Activated CD8-positive, alpha-beta memory T cell treated with anti-CD3 and anti-CD28 coated beads, Interleukin-2, amount 50 U/mL, for 48 hours (primary cell): ENCODE data around the gene CSMD2.

ENCODE experiments used
- DNase-seq: peaks from one replicate; pipeline ENCODE4 v3.0.0-alpha.2; 2020

CSMD2 gene

DNA sequence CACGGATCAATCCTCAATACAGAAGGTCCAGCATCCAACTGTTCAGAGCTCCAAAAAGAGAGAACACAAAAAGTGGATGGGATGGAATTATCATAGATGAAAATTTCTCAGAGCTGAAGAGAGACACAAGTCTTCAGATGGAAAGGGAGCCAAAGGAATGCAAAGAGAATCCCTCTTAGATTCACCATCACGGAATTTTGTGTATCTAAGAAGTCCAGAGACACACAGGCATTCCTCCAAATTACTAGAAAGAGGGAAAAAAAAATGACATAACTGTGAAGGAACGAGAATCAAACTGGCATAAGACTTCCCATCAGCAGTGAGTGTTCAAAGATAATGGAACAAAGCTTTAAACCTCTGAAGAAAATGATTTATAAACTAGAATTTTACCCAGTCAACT is 591.4 kb downstream of the CSMD2 start:
- no peak for DNase-seq

DNA sequence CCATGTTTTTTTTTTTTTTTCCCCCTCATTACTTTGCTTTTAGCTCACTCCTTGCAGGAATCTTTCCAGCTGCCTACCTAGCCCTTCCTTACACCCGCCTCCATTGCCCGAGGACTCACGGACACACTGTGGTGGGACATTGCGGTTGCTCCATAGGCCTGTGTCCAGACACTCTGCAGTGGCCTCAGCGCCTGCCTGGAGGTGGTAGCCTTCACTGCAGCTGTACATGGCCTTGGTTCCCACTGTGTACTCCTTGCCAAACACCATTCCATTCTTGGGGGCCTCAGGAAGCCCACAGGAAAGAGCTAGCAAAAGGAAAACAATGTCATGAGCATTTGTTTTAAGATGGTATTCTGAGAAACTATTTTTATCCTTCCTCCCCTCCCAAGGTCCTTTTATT is 592.6 kb downstream of the CSMD2 start:
- DNase-seq = no peak

DNA sequence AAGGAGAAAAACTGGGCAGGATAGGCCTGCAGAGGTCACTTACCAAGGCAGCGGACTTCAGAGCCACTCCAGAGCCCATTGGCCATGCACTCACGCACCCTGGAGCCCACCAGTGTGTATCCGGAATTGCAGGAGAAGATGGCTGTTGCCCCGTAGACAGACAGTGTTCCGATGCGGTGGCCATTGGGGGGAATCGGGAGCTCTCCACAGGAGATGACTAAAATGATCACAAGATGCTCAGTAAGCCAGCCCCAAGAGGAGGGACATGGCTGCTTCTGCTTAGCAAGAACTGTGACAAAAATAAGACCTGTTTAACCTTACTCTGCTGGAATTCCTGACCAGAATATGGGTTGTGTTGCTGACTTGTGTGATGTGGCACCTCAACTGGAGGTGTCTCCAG is 595.7 kb downstream of the CSMD2 start:
- no peak for DNase-seq

DNA sequence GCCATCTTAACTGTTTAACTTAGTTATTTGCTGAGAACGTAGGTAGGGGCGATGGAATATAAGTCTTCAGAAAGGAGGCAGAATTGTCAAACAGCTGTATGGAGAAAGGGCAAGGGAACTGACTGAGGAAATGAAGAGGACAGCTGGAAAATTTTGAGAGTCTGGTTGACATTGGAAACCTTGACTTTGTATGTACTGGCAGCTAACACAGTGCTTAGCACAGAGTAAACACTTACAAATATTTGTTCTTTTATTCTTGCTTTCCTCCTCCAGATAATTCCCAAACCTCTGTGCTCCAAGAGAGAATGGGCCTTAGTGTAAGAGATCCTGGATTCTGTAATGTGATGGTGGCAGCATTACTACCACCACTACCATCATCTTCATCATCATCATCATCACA is 601.3 kb downstream of the CSMD2 start:
- DNase-seq = no peak

DNA sequence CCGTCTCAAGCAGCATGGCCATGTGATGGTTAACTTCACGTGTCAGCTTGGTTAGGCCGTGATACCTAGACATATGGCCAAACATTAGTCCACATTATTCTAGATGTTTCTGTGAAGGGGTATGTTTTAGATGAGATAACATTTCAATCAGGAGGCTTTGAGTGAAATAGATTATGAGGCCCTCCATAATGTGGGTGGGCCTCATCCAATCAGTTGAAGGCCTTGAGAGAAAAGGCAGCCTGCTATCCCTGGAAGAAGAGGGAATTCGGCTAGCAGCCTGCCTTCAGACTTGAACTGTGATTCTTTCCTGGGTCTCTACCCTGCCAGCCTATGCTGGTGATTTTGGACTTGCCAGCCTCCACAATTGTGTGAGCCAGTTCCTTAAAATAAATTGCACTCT is 602.5 kb downstream of the CSMD2 start:
- DNase-seq = no peak

DNA sequence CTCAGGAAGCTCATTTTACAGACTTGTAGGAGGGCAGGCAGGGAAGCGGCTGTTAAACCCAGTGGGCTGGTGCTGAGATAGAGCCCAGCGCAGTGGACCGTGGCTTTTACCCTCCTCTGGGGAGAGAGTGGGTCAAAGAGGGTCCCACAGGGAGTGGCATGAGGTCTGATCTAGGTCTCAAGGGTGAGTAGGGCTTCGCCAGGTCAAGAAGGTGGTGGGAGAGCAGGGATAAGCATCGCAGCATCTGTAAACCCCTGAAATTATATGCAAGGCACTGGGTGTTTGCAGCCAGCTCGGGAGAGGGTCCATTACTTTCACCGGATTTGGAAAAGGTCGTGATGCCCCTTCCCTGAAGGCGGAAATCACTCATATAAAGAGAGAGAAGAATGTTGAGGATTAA is 603.5 kb downstream of the CSMD2 start:
- DNase-seq = no peak

DNA sequence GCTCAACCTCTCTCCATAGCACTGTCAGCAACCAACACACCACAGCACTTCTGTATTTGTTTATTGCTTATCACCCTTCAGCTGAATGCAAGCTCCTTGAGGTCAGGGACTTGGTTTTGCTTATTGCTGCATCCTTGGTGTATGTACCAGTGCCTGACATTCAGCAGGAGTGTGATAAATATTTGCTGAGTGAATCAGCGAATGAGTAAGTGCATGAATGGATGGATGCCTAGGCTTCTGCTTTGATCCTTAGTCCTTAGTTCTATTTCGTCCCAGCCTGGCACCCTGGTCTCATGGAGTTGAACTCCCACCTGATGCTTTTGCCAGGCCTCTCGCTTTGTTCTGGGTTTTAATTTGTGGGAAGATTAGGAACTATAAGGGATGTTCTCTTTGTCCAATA is 604.4 kb downstream of the CSMD2 start:
- DNase-seq = no peak

DNA sequence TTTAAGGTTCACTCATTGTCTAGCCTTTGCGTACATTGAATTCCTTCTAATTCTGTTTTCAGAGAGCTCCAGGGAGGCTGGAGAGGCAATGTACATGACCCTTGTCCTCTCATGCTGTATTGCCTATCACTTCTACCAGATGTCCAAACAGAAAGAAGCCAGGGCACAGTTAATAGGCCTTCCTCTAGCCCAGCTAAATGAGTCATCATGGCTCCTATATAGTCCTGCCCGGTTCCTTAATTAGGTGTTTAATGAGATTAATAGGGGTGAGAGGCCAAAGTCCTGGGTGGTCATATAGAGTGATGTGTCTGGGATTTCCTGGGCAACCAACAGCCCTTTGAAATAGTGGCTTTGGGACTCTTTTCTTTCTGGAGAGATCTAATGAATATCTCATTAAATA is 616.3 kb downstream of the CSMD2 start:
- DNase-seq = no peak

DNA sequence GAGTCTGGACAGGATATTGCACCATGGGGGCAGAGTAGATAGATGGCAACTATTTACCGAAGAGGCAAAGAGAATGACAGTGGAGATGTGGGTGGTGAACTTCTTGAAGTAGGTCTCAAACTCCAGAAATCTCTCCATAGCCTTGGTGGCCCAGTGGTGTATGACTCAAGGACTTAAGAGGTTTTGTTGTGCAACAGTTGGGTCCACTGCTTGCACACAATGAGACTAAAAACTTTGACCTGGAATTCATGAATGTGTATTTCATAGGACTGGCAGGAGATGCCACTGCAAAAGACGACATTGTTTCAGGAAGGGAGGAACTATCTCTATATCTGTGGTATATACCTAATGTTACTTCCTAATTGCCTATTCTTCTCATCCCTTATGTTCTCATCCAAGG is 616.7 kb downstream of the CSMD2 start:
- no peak for DNase-seq

DNA sequence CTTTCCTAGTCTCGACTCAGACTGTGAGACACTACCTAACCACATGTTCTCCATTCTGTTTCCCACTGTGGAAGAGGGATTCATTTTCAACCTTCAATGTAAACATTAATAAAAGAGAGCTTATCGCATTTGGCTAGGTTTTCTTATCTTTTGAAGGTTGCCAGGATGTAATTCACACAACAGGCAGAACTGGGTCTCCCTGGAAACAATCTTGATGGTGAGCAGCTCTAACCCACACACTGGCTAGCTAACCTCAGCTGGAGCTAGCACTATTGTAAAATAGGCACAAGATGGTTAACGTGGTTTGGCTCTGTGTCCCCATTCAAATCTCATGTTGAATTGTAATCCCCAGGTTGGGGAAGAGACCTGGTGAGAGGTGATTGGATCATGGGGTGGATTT is 617.5 kb downstream of the CSMD2 start:
- DNase-seq = no peak

DNA sequence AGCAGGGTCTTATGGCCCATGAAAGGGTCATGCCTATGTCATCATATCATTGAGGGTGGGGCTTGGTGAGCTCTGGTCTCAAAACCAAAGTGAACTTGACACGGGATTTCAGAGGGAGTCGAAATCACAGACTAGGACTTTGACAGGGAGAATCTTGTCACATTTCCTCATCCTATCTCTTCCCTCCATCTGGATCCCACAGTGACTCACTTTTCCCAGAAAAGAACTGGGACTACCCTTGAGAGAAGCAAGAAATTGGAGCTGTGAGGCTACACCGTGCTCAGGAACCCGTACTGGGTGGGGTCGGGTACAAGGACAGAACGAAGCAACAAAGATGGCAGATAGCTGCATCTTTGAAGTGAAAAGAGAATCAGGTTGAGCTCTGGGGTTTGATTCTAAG is 623.1 kb downstream of the CSMD2 start:
- DNase-seq = no peak

DNA sequence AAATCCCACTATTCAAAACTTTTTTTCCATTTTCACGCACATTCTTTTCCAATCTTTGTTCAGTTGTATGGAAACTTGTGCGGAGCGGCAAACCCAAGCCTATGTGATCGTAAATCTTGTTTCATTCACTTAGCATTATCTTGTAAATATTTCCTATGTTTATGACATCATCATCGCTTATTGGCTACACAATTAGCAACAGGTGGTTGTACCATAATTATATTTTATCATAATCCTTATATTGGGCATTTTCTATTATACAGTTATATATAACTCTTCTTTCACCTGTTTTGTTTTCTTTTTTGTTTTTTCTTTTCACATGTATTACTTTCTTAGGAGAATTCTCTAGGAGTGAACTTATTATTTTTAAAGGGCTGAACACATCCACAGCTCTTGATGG is 627.1 kb downstream of the CSMD2 start:
- DNase-seq = no peak

DNA sequence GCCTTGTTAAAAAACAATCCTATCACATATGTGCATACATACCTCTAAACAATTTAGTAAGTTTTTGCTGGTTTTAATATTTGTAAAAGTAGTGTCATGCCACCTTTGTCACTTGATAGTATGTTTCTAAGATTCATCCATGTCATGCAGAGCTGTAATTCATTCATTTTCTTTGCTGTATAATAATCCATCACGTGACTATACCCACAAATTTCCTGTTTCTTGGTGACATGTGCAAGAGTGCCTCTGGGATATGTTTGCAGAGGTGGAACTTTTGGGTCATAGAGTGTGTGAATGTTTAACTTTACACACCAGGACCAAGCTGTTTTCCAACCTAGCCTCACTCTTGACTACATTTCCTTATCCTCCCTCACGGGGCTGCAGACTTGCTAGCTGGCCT is 629.7 kb downstream of the CSMD2 start:
- DNase-seq = no peak

DNA sequence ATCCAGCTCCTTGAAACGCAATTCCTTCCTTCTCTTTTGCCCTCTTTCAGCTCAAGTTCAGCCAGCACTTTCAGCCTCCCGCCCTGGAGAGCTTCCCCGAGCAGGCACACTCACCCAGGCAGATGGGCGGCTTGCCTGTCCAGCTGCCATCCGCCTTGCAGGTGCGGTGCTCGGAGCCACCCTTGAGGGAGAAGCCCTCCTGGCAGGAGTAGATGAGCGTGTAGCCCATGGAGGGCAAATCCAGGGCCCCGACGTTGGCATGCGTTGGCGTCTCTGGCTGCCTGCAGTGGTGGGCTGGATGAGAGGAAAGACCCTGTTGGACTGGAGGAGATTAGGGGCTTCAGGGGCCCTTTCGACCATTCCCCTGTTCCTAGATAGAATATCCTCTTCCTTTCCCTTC is 632.1 kb downstream of the CSMD2 start:
- no peak for DNase-seq

DNA sequence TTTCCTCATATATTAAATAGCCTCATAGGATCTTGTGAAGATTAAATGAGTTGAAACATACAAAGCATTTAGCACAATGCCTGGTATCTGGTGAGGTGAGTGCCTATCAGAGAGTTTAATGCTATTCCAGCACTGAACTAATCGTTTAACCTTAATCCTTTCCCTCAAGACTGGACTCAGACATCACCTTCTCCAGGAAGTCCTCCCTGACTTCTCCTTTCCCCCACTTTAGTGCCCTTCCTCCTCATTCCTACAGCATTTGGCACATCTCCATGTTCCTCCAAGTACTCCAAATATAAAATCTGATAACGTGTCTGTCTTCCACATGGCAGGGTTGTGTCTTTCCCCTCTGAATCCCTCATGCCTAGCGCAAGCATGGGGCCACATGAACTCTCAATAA is 632.8 kb downstream of the CSMD2 start:
- no peak for DNase-seq

DNA sequence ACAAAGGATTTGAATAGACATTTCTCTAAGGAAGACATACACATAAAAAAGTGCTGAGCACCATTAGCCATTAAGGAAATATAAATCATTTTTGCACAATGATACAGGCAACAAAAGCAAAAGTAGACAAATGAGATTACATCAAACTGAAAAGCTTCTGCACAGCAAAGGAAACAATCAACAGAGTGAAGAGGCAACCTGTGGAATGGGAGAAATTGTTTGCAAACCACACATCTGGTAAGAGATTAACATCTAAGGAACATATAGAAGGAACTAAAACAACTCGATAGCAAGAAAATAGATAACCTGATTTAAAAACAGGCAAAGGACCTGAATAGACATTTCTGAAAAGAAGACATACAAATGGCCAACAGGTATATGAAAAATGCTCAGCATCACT is 635.1 kb downstream of the CSMD2 start:
- no peak for DNase-seq

DNA sequence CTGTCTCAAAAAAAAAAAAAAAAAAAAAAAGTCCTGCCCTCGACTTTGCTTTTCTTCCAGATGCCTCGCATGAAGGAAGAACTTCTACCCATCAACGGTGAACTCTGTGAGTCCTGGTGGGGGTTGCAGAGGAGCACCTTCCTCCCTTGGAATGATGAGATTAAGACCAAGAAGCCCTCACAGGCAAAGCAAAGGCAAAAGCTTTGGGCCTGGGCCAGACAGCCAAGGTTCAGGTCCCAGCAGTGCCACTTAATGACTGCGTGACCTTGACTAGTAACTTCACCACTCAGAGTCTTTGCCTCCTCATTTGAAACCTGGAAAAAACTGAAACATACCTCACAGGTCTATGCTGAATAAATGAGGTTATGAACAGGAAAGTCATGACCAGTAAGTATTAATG is 637.1 kb downstream of the CSMD2 start:
- no peak for DNase-seq

DNA sequence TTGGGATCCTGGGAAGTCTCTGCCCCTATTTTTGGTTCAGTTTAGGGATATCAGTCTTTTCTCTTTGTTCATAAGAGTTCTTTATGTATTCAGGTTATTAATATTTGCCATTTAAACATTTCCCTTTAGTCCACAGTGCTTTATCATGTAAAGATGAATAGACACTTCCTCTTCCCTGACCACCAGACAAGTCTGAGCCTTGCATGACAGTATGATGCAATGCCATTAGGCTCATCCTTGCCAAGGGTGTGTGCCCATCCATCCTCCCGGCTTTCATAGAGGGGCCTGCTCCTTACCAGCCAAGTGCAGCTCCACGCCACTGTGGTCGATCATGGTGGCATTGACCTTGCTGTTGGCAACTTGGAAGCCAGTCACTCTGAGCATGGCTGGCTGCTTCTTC is 640.4 kb downstream of the CSMD2 start:
- no peak for DNase-seq

DNA sequence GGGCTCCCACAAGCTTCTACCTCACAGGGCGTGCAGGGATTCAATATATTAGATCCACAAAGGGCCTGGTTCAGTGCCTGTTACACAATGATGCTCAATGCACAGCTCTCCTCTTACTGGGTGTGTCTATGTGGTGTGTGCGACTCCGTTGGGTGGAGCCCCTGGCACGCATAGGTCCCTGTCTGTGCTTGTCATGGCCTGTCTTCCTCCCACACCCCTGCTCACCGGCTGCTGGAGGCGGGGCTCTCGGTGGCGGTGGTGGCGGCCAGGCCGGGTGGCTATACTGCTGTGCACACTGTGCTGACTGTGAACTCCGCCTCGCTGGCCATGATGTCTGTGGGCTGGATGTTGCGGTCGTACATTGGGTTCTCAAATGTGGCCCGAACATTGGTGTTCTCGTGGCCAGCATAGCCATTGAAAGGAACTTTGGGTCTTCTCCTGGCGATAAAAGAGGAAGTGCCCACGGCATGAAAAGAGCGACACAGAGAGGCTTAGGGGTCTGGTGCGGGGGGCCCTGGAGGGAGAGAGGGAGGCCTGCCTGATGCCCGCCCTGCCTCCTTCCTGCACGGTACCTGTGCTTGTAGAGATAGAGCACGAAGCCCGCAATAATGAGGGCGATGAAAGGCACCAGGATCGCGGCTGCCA is 645.7 kb downstream of the CSMD2 start:
- DNase-seq = no peak

DNA sequence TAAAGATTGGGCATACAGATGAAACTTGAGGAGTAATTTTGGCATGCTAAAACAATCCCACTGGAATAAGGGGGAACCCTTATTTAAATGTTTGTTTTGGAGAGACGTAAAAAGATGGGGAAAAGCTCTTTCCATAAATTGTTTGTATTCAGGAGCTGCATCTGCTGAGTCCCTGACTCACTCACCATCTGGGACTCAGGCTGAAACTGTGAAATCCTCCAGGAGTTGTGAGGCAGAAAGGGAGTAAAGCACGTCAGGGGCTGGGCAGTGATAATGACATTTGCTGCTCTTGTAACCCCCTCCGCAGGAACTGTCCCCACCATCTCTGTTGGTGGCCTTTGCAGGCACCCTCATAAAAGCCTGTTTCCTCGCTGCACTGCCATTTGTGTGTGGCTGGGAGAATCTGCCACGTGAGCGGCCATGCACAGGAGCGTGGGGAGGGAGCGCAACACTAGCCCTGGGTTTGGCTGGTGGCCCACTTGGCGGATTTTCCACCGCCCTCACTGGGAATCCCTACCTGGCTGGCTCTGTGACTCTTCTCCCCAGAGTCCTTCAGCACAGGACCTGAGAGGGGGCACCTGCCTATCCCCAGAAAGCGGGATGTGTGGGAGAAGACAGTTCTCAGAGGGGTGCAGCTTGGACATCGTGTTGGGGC is 647.3 kb downstream of the CSMD2 start:
- DNase-seq = no peak

DNA sequence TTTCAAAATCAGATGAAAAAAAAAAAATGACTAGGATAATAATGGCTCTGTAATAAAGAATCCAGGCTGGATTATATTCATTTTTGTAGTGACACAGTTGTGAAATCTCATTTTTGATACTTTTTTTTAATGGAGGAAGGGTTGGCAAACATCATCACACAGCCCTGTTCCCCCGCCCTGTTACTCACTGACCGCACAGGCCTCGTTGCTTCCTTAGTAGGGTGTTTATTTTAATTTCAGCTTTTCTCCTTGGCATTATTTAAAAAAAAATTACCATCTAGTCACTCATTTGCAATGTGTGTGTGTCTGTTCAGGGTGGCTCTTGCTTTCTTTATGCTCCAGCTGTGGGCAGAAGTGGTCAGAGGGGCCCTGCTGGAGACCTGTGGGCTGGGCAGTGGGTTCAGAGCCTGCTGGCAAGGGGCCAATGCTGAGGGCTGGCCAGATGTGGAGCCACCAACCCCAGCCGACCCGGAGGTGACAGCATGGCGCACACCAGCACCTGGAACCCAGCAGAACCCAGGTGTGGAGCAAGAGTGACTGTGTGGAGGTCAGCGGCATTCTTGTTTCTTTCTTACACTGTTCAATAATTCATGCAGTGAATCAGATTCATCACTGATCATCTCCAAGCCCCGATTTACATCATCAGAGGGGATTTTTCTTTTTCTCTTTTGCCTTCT is 648.0 kb downstream of the CSMD2 start:
- no peak for DNase-seq

DNA sequence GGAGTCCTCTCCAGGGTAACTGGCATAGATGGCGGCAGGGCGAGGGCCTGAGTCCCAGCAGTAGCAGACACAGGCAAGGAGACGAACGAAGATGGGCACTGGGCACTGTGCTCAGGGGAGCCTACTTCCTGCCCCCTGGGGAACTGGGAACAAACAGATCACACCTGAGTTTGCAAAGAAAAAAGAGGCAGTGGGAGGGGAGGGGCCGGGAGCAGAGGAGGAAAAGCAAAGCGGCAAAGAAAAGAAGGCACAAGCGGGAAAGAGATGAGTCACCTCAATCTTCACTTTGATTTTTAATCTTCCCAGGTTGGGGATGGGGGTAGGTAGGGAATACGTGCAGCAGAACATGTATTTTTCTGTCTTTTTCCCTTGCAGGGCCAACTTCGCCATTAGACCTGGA is 648.6 kb downstream of the CSMD2 start:
- no peak for DNase-seq

DNA sequence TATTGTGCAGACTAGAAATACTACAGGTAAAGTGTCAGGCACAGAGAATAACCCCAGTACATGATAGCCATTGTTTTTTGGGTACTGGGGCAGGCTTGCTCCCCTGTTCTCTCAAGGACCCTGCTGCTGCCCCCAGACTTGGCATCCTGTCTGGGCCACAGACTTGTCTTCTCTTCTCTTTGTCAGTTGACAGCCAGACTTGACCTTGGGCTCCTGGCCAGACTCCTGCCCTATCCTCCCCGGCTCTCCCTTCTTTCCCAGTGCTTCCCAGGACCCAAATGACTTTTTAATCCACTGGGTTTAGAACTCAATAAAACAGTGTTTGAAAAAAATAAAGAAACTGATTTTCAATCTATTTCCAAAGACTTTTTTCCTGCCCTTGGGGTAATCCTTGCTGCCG is 649.4 kb downstream of the CSMD2 start:
- DNase-seq = no peak

DNA sequence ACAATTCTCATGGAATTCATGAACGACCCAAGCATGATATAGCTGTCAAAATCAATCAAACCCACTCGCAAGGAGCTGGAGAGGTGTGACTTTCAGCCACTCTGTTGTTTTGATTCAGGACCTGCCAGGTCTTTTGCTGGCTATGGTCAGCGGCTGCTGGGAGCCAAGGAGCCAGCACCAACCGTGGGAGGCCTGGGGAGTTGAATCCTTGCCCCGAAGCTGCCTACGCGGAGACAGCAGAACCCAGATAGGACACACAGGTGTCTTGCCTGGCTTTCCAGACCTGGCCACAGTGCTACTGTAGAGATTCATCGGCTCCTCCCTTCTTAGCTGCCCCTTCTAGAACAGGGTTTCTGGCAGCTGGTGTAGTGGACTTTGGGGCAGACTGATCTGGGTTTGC is 649.9 kb downstream of the CSMD2 start:
- DNase-seq = no peak
